Smooth muscle cell (in vitro differentiated cells): ENCODE measurements around the gene E4F1. TPM values are rescaled to one million over a fixed set of nuclear protein-coding genes. Genes with fewer than 3 reads are reported as not detected.

Source experiments
- DNase-seq: peaks from one replicate; lab custom pipeline; 2025; ENCODE audit not compliant: unreplicated experiment; lab: John Stamatoyannopoulos, UW
- H2AFZ ChIP-seq: fragments of 200-600 bp; sonication (generic); 2 replicates; pipeline ENCODE4 v1.6.0; 2016; ENCODE audit warnings: antibody characterized with exemption, low read depth, mild to moderate bottlenecking
- H3F3A ChIP-seq: fragments of 200-600 bp; sonication (generic); 2 replicates; pipeline ENCODE4 v1.6.0; 2017; ENCODE audit warnings: antibody characterized with exemption, low read depth
- H3K27ac ChIP-seq: fragments of 200-600 bp; sonication (generic); 2 replicates; pipeline ENCODE4 v1.5.1; 2016; ENCODE audit warnings: low read depth, mild to moderate bottlenecking
- H3K27me3 ChIP-seq: fragments of 200-600 bp; sonication (generic); 2 replicates; pipeline ENCODE4 v1.6.1; 2016; ENCODE audit warnings: low read depth, mild to moderate bottlenecking
- H3K36me3 ChIP-seq: fragments of 200-600 bp; sonication (generic); 2 replicates; pipeline ENCODE4 v1.5.1; 2016; ENCODE audit warnings: low read depth
- H3K4me1 ChIP-seq: fragments of 200-600 bp; sonication (generic); 2 replicates; pipeline ENCODE4 v1.5.1; 2016; ENCODE audit warnings: low read depth
- H3K4me2 ChIP-seq: fragments of 200-600 bp; sonication (generic); 2 replicates; pipeline ENCODE4 v1.6.0; 2016; ENCODE audit warnings: mild to moderate bottlenecking
- H3K4me3 ChIP-seq: fragments of 200-600 bp; sonication (generic); 2 replicates; pipeline ENCODE4 v1.5.1; 2016; ENCODE audit warnings: mild to moderate bottlenecking
- H3K79me2 ChIP-seq: fragments of 200-600 bp; sonication (generic); 2 replicates; pipeline ENCODE4 v1.6.0; 2016; ENCODE audit warnings: low read depth, mild to moderate bottlenecking
- H3K9ac ChIP-seq: fragments of 200-600 bp; sonication (generic); 2 replicates; pipeline ENCODE4 v1.6.0; 2016; ENCODE audit warnings: low read depth
- H3K9me3 ChIP-seq: fragments of 200-600 bp; sonication (generic); replicated peaks from 2 replicates; pipeline ENCODE4 v1.5.1; 2016; ENCODE audit warnings: low read depth
- H4K20me1 ChIP-seq: fragments of 200-600 bp; sonication (generic); 2 replicates; pipeline ENCODE4 v1.6.0; 2016; ENCODE audit warnings: low read depth
- CTCF ChIP-seq: fragments of 200-600 bp; sonication (generic); IDR thresholded peaks from 2 replicates; pipeline ENCODE4 v1.5.1; 2017; ENCODE audit warnings: borderline replicate concordance, mild to moderate bottlenecking, antibody characterized with exemption; ENCODE audit not compliant: insufficient read depth, poor library complexity, severe bottlenecking
- WGBS: methylation state at CpG from one replicate; pipeline ENCODE4 v1.1.7; 2016; ENCODE audit warnings: low lambda C conversion rate; 5-methylcytosine and 5-hydroxymethylcytosine counted together
- polyA plus RNA-seq: library from polyadenylated mRNA; unstranded; fragments of >200 nt; fragmentation: Nextera tagmentation; extraction: Ambion mirVana; gene quantifications from 2 replicates; pipeline ENCODE4 v1.2.1, GENCODE V29; 2016
- total RNA-seq: library from RNA; depleted of rRNA; stranded (reverse); fragments of >200 nt; gene quantifications from 2 replicates; pipeline ENCODE4 v1.2.3, GENCODE V29; 2014

The E4F1 gene
- total and polyA plus RNA-seq, 2 experiments from 2014 or later = 12.1 to 22.4 TPM

- Histone ChIP-seq H3K4me3 (no peak overlapping the region), H4K20me1 (peaks cover 44% of the 10 kb centered on the region), H3K27ac (no peak overlapping the region), H2AFZ (no peak overlapping the region), H3K27me3 (no peaks in the 10 kb centered on the region), H3K4me2 (peak overlapping the region; percentile 90), H3K36me3 (no peaks in the 10 kb centered on the region), H3K9me3 (no peaks in the 10 kb centered on the region), H3F3A (peaks cover 4% of the 10 kb centered on the region), H3K79me2 (peaks cover 47% of the 10 kb centered on the region), H3K9ac (no peak overlapping the region), H3K4me1 (peaks cover 10% of the 10 kb centered on the region)
- no peak for TF ChIP-seq CTCF
- 95% methylated on average over 9 of the region's 9 CpGs for WGBS
- DNase-seq = no peak
Measured at GRCh38 chr16:2270070-2270462, 46.7 kb downstream of the E4F1 start.

DNA sequence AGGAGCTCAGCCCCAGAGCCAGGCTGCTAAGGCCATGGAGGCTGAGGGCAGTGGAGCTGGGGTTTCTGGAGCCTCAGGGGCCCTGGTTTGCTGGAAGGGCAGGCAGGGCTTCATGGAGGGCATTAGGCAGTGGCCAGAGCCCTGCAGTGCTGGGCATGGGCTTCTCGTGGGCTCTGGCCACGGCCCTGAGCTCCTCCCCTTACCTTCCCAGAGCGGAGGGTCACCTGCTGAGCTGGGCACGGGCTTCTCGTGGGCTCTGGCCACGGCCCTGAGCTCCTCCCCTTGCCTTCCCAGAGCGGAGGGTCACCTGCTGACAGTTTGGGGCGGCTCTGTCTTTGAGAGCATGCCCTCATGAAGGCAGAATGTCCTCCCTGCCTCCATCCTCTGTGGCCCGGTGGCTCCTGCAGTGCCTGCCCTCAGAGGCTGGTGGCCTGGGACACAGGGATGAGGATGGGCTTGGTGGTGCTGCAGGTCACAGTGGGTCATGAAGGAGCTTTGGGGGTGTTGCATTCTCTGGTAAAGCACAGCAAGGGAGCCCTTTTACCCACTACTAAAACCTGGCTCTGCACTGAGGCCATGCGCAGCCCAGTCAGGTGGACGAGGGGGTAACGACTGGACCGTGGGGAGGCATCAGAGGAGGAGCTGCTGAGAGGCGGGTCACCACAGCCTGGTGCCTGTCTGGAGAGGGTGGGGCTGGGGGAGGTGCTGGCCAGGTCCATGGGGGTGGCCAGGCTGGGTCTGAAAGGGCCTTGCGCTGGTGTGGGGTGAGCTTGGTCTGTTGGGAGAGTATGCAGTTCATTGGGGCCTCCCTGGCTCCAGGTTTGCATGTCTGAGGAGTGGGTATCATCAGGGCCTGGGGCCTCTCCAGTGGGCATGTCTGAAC is 47.4 kb downstream of the E4F1 start:
- no peaks in the 10 kb centered on the region for H3K36me3 ChIP-seq
- peaks cover 37% of the 10 kb centered on the region for H4K20me1 ChIP-seq
- H3K9me3 ChIP-seq = no peaks in the 10 kb centered on the region
- peaks cover 10% of the 10 kb centered on the region for H3K4me1 ChIP-seq
- no peak for DNase-seq
- TF ChIP-seq CTCF = no peak
- no peak overlapping the region for H3K9ac ChIP-seq
- no peak overlapping the region for H3K4me2 ChIP-seq
- WGBS = 89% methylated on average over 14 of the region's 15 CpGs
- H3K4me3 ChIP-seq = no peak overlapping the region
- no peak overlapping the region for H2AFZ ChIP-seq
- H3K27me3 ChIP-seq = no peaks in the 10 kb centered on the region
- peaks cover 4% of the 10 kb centered on the region for H3F3A ChIP-seq
- no peak overlapping the region for H3K27ac ChIP-seq
- peaks cover 39% of the 10 kb centered on the region for H3K79me2 ChIP-seq

DNA sequence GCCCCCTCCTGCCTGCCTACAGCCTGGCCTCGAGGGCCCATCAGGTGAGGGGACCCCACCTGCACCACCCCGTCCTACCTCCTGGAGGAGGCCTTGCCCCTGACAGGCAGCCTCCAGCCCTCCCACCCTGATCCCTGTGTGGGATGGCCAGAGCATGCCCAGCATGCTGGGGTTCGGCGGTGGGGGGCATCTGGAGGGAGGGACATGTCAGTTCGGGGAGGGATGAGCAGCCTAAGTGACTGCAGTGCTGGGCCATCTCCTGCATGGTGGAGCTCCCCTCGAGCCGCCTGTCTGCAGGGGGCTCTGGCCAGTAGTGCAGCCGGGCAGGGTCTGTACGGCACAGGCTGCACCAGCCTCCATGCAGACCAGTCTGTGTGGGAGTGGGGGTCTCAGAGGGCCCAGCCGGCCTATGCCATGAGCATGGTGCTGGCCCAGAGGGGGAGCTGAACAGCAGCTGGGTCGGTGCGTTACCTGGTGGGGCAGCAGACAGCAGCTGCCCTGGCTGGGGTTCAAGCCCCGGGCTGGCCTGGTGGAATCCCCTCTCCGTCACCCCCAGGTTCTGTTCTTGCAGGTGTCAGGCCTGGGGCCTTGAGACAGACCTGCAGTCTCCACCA is 48.6 kb downstream of the E4F1 start:
- no peak overlapping the region for H3K9ac ChIP-seq
- H3K4me2 ChIP-seq = no peak overlapping the region
- peaks cover 25% of the 10 kb centered on the region for H4K20me1 ChIP-seq
- TF ChIP-seq CTCF = no peak
- no peaks in the 10 kb centered on the region for H3K36me3 ChIP-seq
- H3K4me1 ChIP-seq = peaks cover 6% of the 10 kb centered on the region
- H3K27me3 ChIP-seq = no peaks in the 10 kb centered on the region
- no peaks in the 10 kb centered on the region for H3K9me3 ChIP-seq
- no peak overlapping the region for H3K4me3 ChIP-seq
- H3F3A ChIP-seq = no peaks in the 10 kb centered on the region
- no peak for DNase-seq
- WGBS = 97% methylated on average over 10 of the region's 14 CpGs
- H3K27ac ChIP-seq = no peak overlapping the region
- no peak overlapping the region for H2AFZ ChIP-seq
- peaks cover 28% of the 10 kb centered on the region for H3K79me2 ChIP-seq
